H1 (cell line): ENCODE data around the gene GFAP. TPM values are rescaled to one million over a fixed set of nuclear protein-coding genes. Genes with fewer than 3 reads are reported as not detected.

Experiments
- CTCF ChIA-PET: fragments of 300-600 bp; sonication (Branson Sonifier 250); formaldehyde crosslinking; loops from one replicate; lab custom pipeline; 2021; ENCODE audit not compliant: partially characterized antibody; lab: Charles Lee
- POLR2A ChIA-PET: fragments of 300-600 bp; sonication (Branson Sonifier 250); formaldehyde crosslinking; loops from one replicate; lab custom pipeline; 2021; ENCODE audit warnings: inconsistent platforms; ENCODE audit not compliant: partially characterized antibody; lab: Charles Lee
- DNase-seq, 2 experiments: peaks; one replicate each; pipeline versions ENCODE4 v3.0.0 to v3.0.0-alpha.2; 2010 to 2022; ENCODE audit warnings: low spot score in 2 of 2, low read depth in 1 of 2, mixed read lengths in 1 of 2
- FAIRE-seq: peaks from 2 replicates; lab custom pipeline; 2011; peaks lifted over from hg19 to GRCh38; lab: Jason Lieb, UNC
- H2AFZ ChIP-seq: 2 replicates; pipeline ENCODE4 v1.8.1; 2012; ENCODE audit warnings: low read length, inconsistent platforms
- H2AK5ac ChIP-seq: 2 replicates; pipeline ENCODE4 v1.6.1; 2013; ENCODE audit warnings: low read depth, low read length
- H2BK120ac ChIP-seq: replicated peaks from 2 replicates; pipeline ENCODE3; 2013; ENCODE audit warnings: low read depth, low read length, inconsistent platforms
- H2BK12ac ChIP-seq: 2 replicates; pipeline ENCODE4 v1.6.1; 2013; ENCODE audit warnings: low read depth, low read length
- H2BK15ac ChIP-seq: 2 replicates; pipeline ENCODE4 v1.6.1; 2013; ENCODE audit warnings: low read length
- H2BK20ac ChIP-seq: 2 replicates; pipeline ENCODE4 v1.6.1; 2013; ENCODE audit warnings: low read length
- H2BK5ac ChIP-seq: 2 replicates; pipeline ENCODE4 v1.6.1; 2013; ENCODE audit warnings: low read depth, low read length
- H3K14ac ChIP-seq: 2 replicates; pipeline ENCODE4 v1.6.1; 2013; ENCODE audit warnings: inconsistent platforms; ENCODE audit not compliant: insufficient read length
- H3K18ac ChIP-seq: 2 replicates; pipeline ENCODE4 v1.6.1; 2013; ENCODE audit warnings: low read length; ENCODE audit errors: extremely low read depth
- H3K23ac ChIP-seq: 2 replicates; pipeline ENCODE4 v1.6.1; 2013; ENCODE audit warnings: inconsistent platforms; ENCODE audit not compliant: insufficient read length
- H3K23me2 ChIP-seq: 2 replicates; pipeline ENCODE4 v1.6.1; 2013; ENCODE audit warnings: low read depth, low read length
- H3K27ac ChIP-seq: 2 replicates; pipeline ENCODE4 v1.6.1; 2011; ENCODE audit warnings: low read depth, low read length, inconsistent platforms
- H3K27me3 ChIP-seq, 4 experiments: replicated peaks in 1 of 4; 1 replicate in 1 of 4; 2 replicates in 3 of 4; pipeline versions ENCODE4 v1.6.1 to v1.8.1; 2011 to 2013; ENCODE audit warnings: low read length in 3 of 4, mild to moderate bottlenecking in 3 of 4, inconsistent platforms in 2 of 4, mixed read lengths in 2 of 4, moderate library complexity in 1 of 4; ENCODE audit not compliant: control insufficient read depth in 3 of 4, insufficient read depth in 3 of 4; ENCODE audit errors: extremely low read depth in 1 of 4
- H3K36me3 ChIP-seq, 4 experiments: 2 replicates each; pipeline versions ENCODE4 v1.6.1 to v1.8.1; 2011 to 2013; ENCODE audit warnings: mild to moderate bottlenecking in 4 of 4, low read length in 3 of 4, moderate library complexity in 2 of 4, control low read depth in 1 of 4, inconsistent platforms in 1 of 4; ENCODE audit not compliant: insufficient read depth in 4 of 4, control insufficient read depth in 2 of 4
- H3K4ac ChIP-seq: replicated peaks from 2 replicates; pipeline ENCODE3; 2013; ENCODE audit warnings: low read length, low read depth, mixed read lengths, inconsistent platforms; ENCODE audit not compliant: insufficient read length
- H3K4me1 ChIP-seq, 4 experiments: replicated peaks in 1 of 4; 1 replicate in 1 of 4; 2 replicates in 3 of 4; pipeline versions ENCODE4 v1.6.1 to v1.8.1; 2011 to 2013; ENCODE audit warnings: low read length in 3 of 4, inconsistent platforms in 2 of 4, mixed read lengths in 1 of 4; ENCODE audit not compliant: insufficient read depth in 4 of 4, control insufficient read depth in 3 of 4
- H3K4me2 ChIP-seq, 2 experiments: 2 replicates each; pipeline versions ENCODE4 v1.6.1 to v1.8.1; 2011 to 2013; ENCODE audit warnings: low read depth in 2 of 2, low read length in 2 of 2, control low read depth in 1 of 2, inconsistent platforms in 1 of 2, mild to moderate bottlenecking in 1 of 2; ENCODE audit not compliant: insufficient read depth in 1 of 2
- H3K4me3 ChIP-seq, 4 experiments: fragments of 200-600, 300-600 bp in 1 of 4; sonication (generic), shearing (Covaris generic), sonication (Bioruptor Twin) in 1 of 4; 2 replicates each; pipeline versions ENCODE4 v1.5.1 to v1.8.1; 2011 to 2016; ENCODE audit warnings: low read length in 4 of 4, low read depth in 3 of 4, control low read depth in 2 of 4, inconsistent platforms in 2 of 4, mild to moderate bottlenecking in 2 of 4, mixed read lengths in 1 of 4, moderate library complexity in 1 of 4; ENCODE audit not compliant: insufficient read depth in 2 of 4; ENCODE audit errors: extremely low read depth in 1 of 4
- H3K56ac ChIP-seq: replicated peaks from 2 replicates; pipeline ENCODE3; 2013; ENCODE audit warnings: low read depth, mild to moderate bottlenecking, mixed read lengths, low read length, inconsistent platforms; ENCODE audit not compliant: insufficient read length
- H3K79me1 ChIP-seq: 2 replicates; pipeline ENCODE4 v1.6.1; 2013; ENCODE audit warnings: low read depth, low read length, control low read depth
- H3K79me2 ChIP-seq, 2 experiments: 2 replicates each; pipeline versions ENCODE4 v1.6.1 to v1.8.1; 2012 to 2013; ENCODE audit warnings: low read length in 2 of 2, mild to moderate bottlenecking in 2 of 2, inconsistent platforms in 1 of 2; ENCODE audit not compliant: insufficient read depth in 2 of 2, control insufficient read depth in 1 of 2
- H3K9ac ChIP-seq, 4 experiments: replicated peaks in 1 of 4; 1 replicate in 1 of 4; 2 replicates in 3 of 4; pipeline versions ENCODE4 v1.6.1 to v1.8.1; 2011 to 2013; ENCODE audit warnings: low read depth in 3 of 4, low read length in 3 of 4, control low read depth in 2 of 4, mild to moderate bottlenecking in 2 of 4, moderate library complexity in 2 of 4, inconsistent platforms in 1 of 4; ENCODE audit errors: extremely low read depth in 1 of 4
- H3K9me3 ChIP-seq, 2 experiments: 2 replicates each; pipeline versions ENCODE4 v1.6.1 to v1.8.1; 2012 to 2013; ENCODE audit warnings: mild to moderate bottlenecking in 2 of 2, moderate library complexity in 2 of 2, control low read depth in 1 of 2, inconsistent platforms in 1 of 2, low read depth in 1 of 2, low read length in 1 of 2, mixed read lengths in 1 of 2; ENCODE audit not compliant: insufficient read depth in 2 of 2
- H4K20me1 ChIP-seq, 2 experiments: replicated peaks in 1 of 2; 2 replicates each; pipeline versions ENCODE3 to v1.8.1; 2011 to 2013; ENCODE audit warnings: inconsistent platforms in 2 of 2, low read length in 2 of 2, mild to moderate bottlenecking in 1 of 2; ENCODE audit not compliant: insufficient read depth in 2 of 2, control insufficient read depth in 1 of 2
- H4K5ac ChIP-seq: 2 replicates; pipeline ENCODE4 v1.6.1; 2013; ENCODE audit warnings: low read length, low read depth, mixed read lengths, inconsistent platforms; ENCODE audit not compliant: insufficient read length
- H4K8ac ChIP-seq: 2 replicates; pipeline ENCODE4 v1.8.0; 2013; ENCODE audit warnings: mild to moderate bottlenecking, moderate library complexity, low read length, inconsistent platforms; ENCODE audit not compliant: insufficient read depth; ENCODE audit errors: extremely low read depth
- H4K91ac ChIP-seq: replicated peaks from 2 replicates; pipeline ENCODE3; 2013; ENCODE audit warnings: low read length, mixed read lengths, inconsistent platforms; ENCODE audit not compliant: insufficient read length
- EZH2 ChIP-seq: fragments of 200-600 bp; sonication (generic); IDR thresholded peaks from 2 replicates; pipeline ENCODE4 v1.7.1; 2012; ENCODE audit warnings: low read depth, mild to moderate bottlenecking, moderate library complexity, low read length, inconsistent platforms; ENCODE audit not compliant: severe bottlenecking
- HDAC2 ChIP-seq, 2 experiments: fragments of 300-600 bp in 1 of 2; sonication (generic) in 1 of 2; IDR thresholded peaks; 2 replicates each; pipeline ENCODE4 v1.6.1; 2011 to 2012; ENCODE audit warnings: low read depth in 2 of 2, low read length in 2 of 2, mild to moderate bottlenecking in 2 of 2, moderate library complexity in 2 of 2, borderline replicate concordance in 1 of 2, inconsistent platforms in 1 of 2
- POU5F1 ChIP-seq: IDR thresholded peaks from 2 replicates; pipeline ENCODE4 v1.6.1; 2011; ENCODE audit warnings: low read depth, mild to moderate bottlenecking, low read length, moderate library complexity
- RNF2 ChIP-seq: fragments of 200-900, 300-1000 bp; sonication (generic); IDR thresholded peaks from 2 replicates; pipeline ENCODE4 v1.7.1; 2016; ENCODE audit warnings: borderline replicate concordance, low read depth, mild to moderate bottlenecking, antibody characterized with exemption, low read length; ENCODE audit not compliant: poor library complexity, severe bottlenecking; ENCODE audit errors: missing control alignments
- SIX5 ChIP-seq: IDR thresholded peaks from 2 replicates; pipeline ENCODE4 v1.6.1; 2011; ENCODE audit warnings: mild to moderate bottlenecking, low read depth, low read length
- SRF ChIP-seq: IDR thresholded peaks from 2 replicates; pipeline ENCODE4 v1.6.1; 2011; ENCODE audit warnings: mild to moderate bottlenecking, low read depth, low read length, moderate library complexity
- TEAD4 ChIP-seq: IDR thresholded peaks from 2 replicates; pipeline ENCODE4 v1.6.1; 2012; ENCODE audit warnings: low read depth, low read length, inconsistent platforms, mixed read lengths
- whole genome bisulfite sequencing, 2 experiments: shearing (Covaris generic) in 1 of 2; methylation state at CpG; one replicate each; pipeline versions ENCODE4 v1.1.6 to v1.1.7; 2013 to 2015; ENCODE audit warnings: low lambda C conversion rate in 2 of 2, mixed read lengths in 2 of 2, inconsistent platforms in 1 of 2, low coverage in 1 of 2, missing lambda C conversion rate in 1 of 2; ENCODE audit not compliant: insufficient replicate concordance in 2 of 2, insufficient coverage in 1 of 2, insufficient read length in 1 of 2; ENCODE audit errors: extremely low coverage in 1 of 2, missing lambda C conversion rate in 1 of 2; 5-methylcytosine and 5-hydroxymethylcytosine counted together
- polyA plus RNA-seq, 7 experiments: library from polyadenylated mRNA; depleted of rRNA in 3 of 7; stranded (reverse) in 5 of 7; unstranded in 2 of 7; fragments of >200 nt in 5 of 7; fragments of 200-250 nt in 2 of 7; gene quantifications; 1 replicate in 5 of 7; 2 replicates in 1 of 7; 4 replicates in 1 of 7; pipeline versions ENCODE4 v1.2.1 to v1.2.3, GENCODE V29; 2011 to 2013; ENCODE audit warnings: missing spikeins in 2 of 7, mixed read lengths in 2 of 7
- total RNA-seq: library from RNA; stranded (reverse); fragmentation: NEBNext Ultra II Directional; extraction: Animal tissue kit (Norgen Biotek cat#: 25700); gene quantifications from 2 replicates; pipeline ENCODE4 v1.2.1, GENCODE V29; 2021

The GFAP gene
- total and polyA plus RNA-seq, 2 of the 8 experiments (the other 6 are each of a cell fraction or from before 2014, with no cell fraction given) = 1.3 to 1.5 TPM

DNA sequence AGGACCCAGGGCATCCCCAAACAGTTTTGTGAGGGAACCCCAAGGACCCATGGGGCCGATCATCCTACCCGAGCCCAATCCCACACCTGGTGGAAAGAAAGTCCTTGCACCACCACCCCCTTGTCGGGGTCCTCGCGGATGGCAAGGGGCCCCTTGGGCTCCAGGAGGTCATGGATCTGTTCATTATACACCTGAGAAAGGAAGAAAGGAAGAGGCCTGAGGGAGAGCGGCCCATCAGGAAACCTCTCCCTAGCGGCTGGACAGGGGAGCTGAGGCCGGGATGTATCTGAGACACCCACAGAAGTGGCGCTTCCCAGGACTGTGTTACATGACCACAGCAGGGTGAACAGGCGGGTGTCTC, 19.4 kb upstream of the GFAP start:
- Histone ChIP-seq H4K20me1 (peaks cover 0 to 11% of the 10 kb centered on the region in 2 experiments), H2BK12ac (no peak overlapping the region), H3K9me3 (no peaks in the 10 kb centered on the region), H3K23me2 (no peaks in the 10 kb centered on the region), H3K36me3 (peaks cover 18 to 55% (median 45%) of the 10 kb centered on the region in 4 experiments; a peak in 7 of 8 replicates), H4K5ac (no peak overlapping the region), H3K14ac (no peak overlapping the region), H2BK15ac (no peak overlapping the region), H2BK5ac (no peak overlapping the region), H2BK20ac (no peak overlapping the region), H2AK5ac (no peak overlapping the region), H3K4me1 (no peaks in the 10 kb centered on the region), H3K79me2 (peaks cover 0 to 10% of the 10 kb centered on the region in 2 experiments; a peak in 1 of 4 replicates), H3K4ac (no peak overlapping the region), H3K23ac (no peak overlapping the region), H3K18ac (no peak overlapping the region), H4K91ac (no peak overlapping the region), H3K9ac (no peak overlapping the region), H3K4me2 (no peak overlapping the region), H3K27me3 (no peaks in the 10 kb centered on the region), H3K79me1 (peaks cover 2% of the 10 kb centered on the region; the same call in 1 of the 2 replicates), H2AFZ (no peak overlapping the region), H2BK120ac (no peak overlapping the region), H3K56ac (no peak overlapping the region), H3K4me3 (no peak overlapping the region), H4K8ac (no peak overlapping the region), H3K27ac (no peak overlapping the region)
- no peak for DNase-seq
- CTCF ChIA-PET = interaction anchor here (0.6 to 1.6 kb wide), 5 partner anchors 27 to 1904 kb away, joined by 3 to 5 read pairs (median 3); partner anchors contain the start of gene ACBD4
- no peak for FAIRE-seq
- WGBS, 2 experiments = 95% methylated on average over 9 of the region's 10 CpGs; no CpG with 5 or more reads in 1 of the 2 experiments
- POLR2A ChIA-PET = interaction anchor here (1.7 kb wide), 1 partner anchor 8 kb away, joined by 6 read pairs; no protein-coding TSS in a partner anchor
- no peak for TF ChIP-seq SRF
- no peak for TF ChIP-seq RNF2
- no peak for TF ChIP-seq TEAD4
- no peak for TF ChIP-seq HDAC2 (IDR thresholded peaks at IDR 0.05; ENCODE audit: borderline replicate concordance in 1 of 2, low read depth in 2 of 2, low read length in 2 of 2)
- no peak for TF ChIP-seq SIX5
- TF ChIP-seq EZH2 = no peak
- TF ChIP-seq POU5F1 = no peak
